Parathyroid adenoma (tissue), 2 donors: ENCODE results near the gene NGDN.

ENCODE experiments used
- H2AFZ ChIP-seq: fragments of 300-600 bp; sonication (generic); one replicate; pipeline ENCODE4 v1.7.0; 2017; ENCODE audit warnings: antibody characterized with exemption, mild to moderate bottlenecking
- H3K27ac ChIP-seq: fragments of 300-600 bp; sonication (generic); one replicate; pipeline ENCODE4 v1.7.0; 2017
- H3K27me3 ChIP-seq: fragments of 300-600 bp; sonication (generic); one replicate; pipeline ENCODE4 v1.7.0; 2017; ENCODE audit warnings: low read length; ENCODE audit not compliant: control insufficient read depth, insufficient read depth
- H3K36me3 ChIP-seq: fragments of 300-600 bp; sonication (generic); one replicate; pipeline ENCODE4 v1.7.0; 2017; ENCODE audit warnings: low read length; ENCODE audit not compliant: control insufficient read depth, insufficient read depth
- H3K4me1 ChIP-seq: fragments of 300-600 bp; sonication (generic); one replicate; pipeline ENCODE4 v1.7.0; 2017; ENCODE audit warnings: control low read depth
- H3K4me2 ChIP-seq: fragments of 300-600 bp; sonication (generic); one replicate; pipeline ENCODE4 v1.7.0; 2017; ENCODE audit warnings: low read length
- H3K4me3 ChIP-seq: fragments of 300-600 bp; sonication (generic); one replicate; pipeline ENCODE4 v1.7.0; 2017; ENCODE audit warnings: low read depth, low read length
- H3K79me2 ChIP-seq: fragments of 300-600 bp; sonication (generic); one replicate; pipeline ENCODE4 v1.7.0; 2017; ENCODE audit warnings: control low read depth
- H3K9ac ChIP-seq: fragments of 300-600 bp; sonication (generic); one replicate; pipeline ENCODE4 v1.7.0; 2017; ENCODE audit warnings: mild to moderate bottlenecking
- H3K9me3 ChIP-seq: fragments of 300-600 bp; sonication (generic); one replicate; pipeline ENCODE4 v1.7.0; 2017; ENCODE audit warnings: low read length; ENCODE audit not compliant: control insufficient read depth
- TF ChIP-seq, protein P1 (sequence below): fragments of 300-600 bp; sonication (generic); IDR thresholded peaks from one replicate; pipeline ENCODE4 v1.7.0; 2017; ENCODE audit warnings: antibody characterized with exemption, mild to moderate bottlenecking
- donor health status: primary hyperparathyroidism.

The NGDN gene

DNA sequence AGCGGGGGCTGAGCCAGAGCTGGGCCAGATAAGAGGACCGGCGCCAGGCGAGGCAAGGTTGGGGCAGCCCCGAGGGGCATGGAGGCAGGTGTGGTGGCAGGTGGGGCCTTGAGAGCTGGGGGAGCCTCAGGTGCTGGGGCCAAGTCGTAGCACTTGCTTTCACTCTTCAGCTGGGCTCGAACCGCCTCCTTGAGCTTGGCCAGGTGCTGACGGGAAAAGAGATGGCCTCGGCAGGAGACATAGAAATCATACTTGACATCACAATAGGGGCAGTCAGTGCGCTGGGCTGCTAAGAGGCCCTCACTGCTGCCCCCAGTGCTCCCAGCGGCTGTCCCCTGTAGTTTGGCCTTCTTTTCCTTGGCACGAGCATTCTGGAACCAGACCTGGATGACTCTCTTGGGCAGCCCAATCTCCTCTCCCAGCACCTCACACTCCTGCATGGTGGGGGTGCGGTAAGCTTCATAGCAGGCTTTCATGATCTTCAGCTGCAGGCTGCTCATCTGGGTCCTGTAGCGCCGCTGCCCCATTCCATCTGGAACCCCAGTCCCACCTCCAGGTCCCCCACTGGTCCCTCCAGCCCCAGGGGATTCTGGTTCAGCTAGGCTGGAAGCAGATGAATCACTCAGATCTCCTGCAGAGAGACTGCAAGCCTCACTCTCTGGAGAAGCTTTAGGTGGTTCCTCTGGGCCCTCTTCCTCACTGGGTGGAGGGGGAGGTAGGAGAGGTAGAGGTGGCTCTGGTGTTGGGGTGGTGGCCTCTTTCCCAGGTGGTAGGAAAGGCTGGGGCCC, 53.9 kb downstream of the NGDN start:
- H3K9me3 ChIP-seq: no peaks in the 10 kb centered on the region
- TF ChIP-seq, protein P1, sequence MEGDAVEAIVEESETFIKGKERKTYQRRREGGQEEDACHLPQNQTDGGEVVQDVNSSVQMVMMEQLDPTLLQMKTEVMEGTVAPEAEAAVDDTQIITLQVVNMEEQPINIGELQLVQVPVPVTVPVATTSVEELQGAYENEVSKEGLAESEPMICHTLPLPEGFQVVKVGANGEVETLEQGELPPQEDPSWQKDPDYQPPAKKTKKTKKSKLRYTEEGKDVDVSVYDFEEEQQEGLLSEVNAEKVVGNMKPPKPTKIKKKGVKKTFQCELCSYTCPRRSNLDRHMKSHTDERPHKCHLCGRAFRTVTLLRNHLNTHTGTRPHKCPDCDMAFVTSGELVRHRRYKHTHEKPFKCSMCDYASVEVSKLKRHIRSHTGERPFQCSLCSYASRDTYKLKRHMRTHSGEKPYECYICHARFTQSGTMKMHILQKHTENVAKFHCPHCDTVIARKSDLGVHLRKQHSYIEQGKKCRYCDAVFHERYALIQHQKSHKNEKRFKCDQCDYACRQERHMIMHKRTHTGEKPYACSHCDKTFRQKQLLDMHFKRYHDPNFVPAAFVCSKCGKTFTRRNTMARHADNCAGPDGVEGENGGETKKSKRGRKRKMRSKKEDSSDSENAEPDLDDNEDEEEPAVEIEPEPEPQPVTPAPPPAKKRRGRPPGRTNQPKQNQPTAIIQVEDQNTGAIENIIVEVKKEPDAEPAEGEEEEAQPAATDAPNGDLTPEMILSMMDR: no peak
- no peak overlapping the region for H3K9ac ChIP-seq
- no peak overlapping the region for H3K27ac ChIP-seq
- H3K4me2 ChIP-seq: no peak overlapping the region
- no peak overlapping the region for H2AFZ ChIP-seq
- H3K4me1 ChIP-seq: peaks cover 18% of the 10 kb centered on the region
- H3K79me2 ChIP-seq: no peaks in the 10 kb centered on the region
- H3K27me3 ChIP-seq: no peaks in the 10 kb centered on the region
- H3K36me3 ChIP-seq: no peaks in the 10 kb centered on the region
- no peak overlapping the region for H3K4me3 ChIP-seq

DNA sequence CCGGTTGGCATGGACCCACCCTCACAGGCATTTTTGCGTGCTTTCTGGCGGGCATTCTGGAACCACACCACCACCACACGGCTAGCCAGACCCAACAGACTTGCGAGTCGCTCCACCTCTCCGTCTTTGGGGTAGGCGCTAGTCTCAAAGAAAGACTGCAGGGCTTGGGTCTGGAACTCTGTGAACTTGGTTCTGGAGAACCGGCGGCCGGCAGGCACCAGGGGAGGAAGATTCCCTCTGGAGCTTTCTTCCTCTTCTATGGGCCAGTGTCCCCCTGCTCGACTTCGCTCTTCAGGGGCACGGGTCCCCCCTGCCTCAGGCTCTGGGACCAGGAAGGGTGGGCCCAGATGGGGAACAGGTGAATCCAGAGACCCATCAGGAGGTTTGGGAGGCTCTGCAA, 55.5 kb downstream of the NGDN start:
- Histone ChIP-seq H3K36me3 (no peaks in the 10 kb centered on the region), H3K27me3 (no peaks in the 10 kb centered on the region), H2AFZ (no peak overlapping the region), H3K4me2 (no peak overlapping the region), H3K79me2 (no peaks in the 10 kb centered on the region), H3K9me3 (no peaks in the 10 kb centered on the region), H3K9ac (no peak overlapping the region), H3K4me3 (no peak overlapping the region), H3K27ac (no peak overlapping the region), H3K4me1 (peaks cover 26% of the 10 kb centered on the region)
- TF ChIP-seq, protein P1: no peak

DNA sequence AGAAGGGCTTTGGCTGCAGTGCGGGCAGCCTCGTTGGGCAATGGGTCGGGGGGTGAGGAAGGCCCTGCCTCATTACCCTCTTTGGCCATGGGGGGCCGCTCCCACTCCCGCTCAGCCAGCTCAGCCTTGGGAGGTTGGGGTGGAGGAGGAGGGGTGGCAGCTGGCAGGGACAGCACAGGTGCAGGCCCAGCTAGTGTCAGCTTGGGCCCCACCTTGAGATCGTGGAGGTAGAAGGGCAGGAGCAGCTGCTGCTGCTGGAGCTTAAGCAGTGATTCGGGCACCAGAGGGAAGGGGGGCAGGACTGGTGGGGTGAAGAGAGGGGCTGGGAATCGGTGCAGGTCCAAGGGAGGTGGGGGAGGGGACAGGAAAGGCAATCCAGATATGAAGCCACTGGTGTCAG, 56.1 kb downstream of the NGDN start:
- H3K9me3 ChIP-seq: no peaks in the 10 kb centered on the region
- no peak overlapping the region for H2AFZ ChIP-seq
- H3K36me3 ChIP-seq: no peaks in the 10 kb centered on the region
- no peak overlapping the region for H3K4me3 ChIP-seq
- TF ChIP-seq, protein P1: no peak
- H3K9ac ChIP-seq: no peak overlapping the region
- no peaks in the 10 kb centered on the region for H3K79me2 ChIP-seq
- H3K4me2 ChIP-seq: no peak overlapping the region
- H3K4me1 ChIP-seq: peaks cover 33% of the 10 kb centered on the region
- no peaks in the 10 kb centered on the region for H3K27me3 ChIP-seq
- H3K27ac ChIP-seq: no peak overlapping the region
